CD4-positive, alpha-beta T cell treated with Interleukin-15 for 4 hours (primary cell): ENCODE data around the gene COL6A1.
"Not testable (repeated sequence)": the region's sequence is repeated elsewhere in the genome, so short reads cannot be mapped to it uniquely, and the experiment has no call there.

ENCODE experiments used
- DNase-seq: peaks from one replicate; pipeline ENCODE4 v3.0.0-alpha.2; 2020; ENCODE audit warnings: low spot score

The COL6A1 gene

GRCh38 chr21:45995686-45996179 lies 14.2 kb downstream of the COL6A1 start:
- no peak for DNase-seq

- no peak for DNase-seq
These were observed 15.0 kb downstream of the COL6A1 start for GRCh38 chr21:45996311-45997204.

GRCh38 chr21:45997205-45997494 lies 15.6 kb downstream of the COL6A1 start:
- no peak for DNase-seq

GRCh38 chr21:45997495-45998275 lies 16.1 kb downstream of the COL6A1 start:
- DNase-seq: no peak

GRCh38 chr21:45998276-45998701 lies 16.7 kb downstream of the COL6A1 start:
- DNase-seq: no peak

GRCh38 chr21:45998871-45999580 lies 17.5 kb downstream of the COL6A1 start:
- no peak for DNase-seq

GRCh38 chr21:45999581-46000181 lies 18.1 kb downstream of the COL6A1 start:
- no peak for DNase-seq

- no peak for DNase-seq
These were observed 18.7 kb downstream of the COL6A1 start for GRCh38 chr21:46000182-46000730.

GRCh38 chr21:46000731-46001641 lies 19.4 kb downstream of the COL6A1 start:
- no peak for DNase-seq

GRCh38 chr21:46001821-46002681 lies 20.5 kb downstream of the COL6A1 start:
- no peak for DNase-seq

- no peak for DNase-seq
These were observed 21.4 kb downstream of the COL6A1 start for GRCh38 chr21:46002841-46003574.

- no peak for DNase-seq
These were observed 22.0 kb downstream of the COL6A1 start for GRCh38 chr21:46003575-46004007.

- DNase-seq: no peak
These were observed 22.7 kb downstream of the COL6A1 start for GRCh38 chr21:46004168-46004861.

- no peak for DNase-seq
These were observed 23.5 kb downstream of the COL6A1 start for GRCh38 chr21:46005081-46005480.

GRCh38 chr21:46005481-46005881 lies 23.9 kb downstream of the COL6A1 start:
- no peak for DNase-seq

- not testable (repeated sequence) for DNase-seq
These were observed 24.4 kb downstream of the COL6A1 start for GRCh38 chr21:46005894-46006546.
